GM18870 (cell line): ENCODE measurements around the gene ERP29.
A peak's percentile ranks its signal among the peaks of the same experiment; 100 is the strongest.
"Not testable (repeated sequence)": the region's sequence is repeated elsewhere in the genome, so short reads cannot be mapped to it uniquely, and the experiment has no call there.

Experiments
- ATAC-seq: cut with Tn5 transposase; IDR thresholded peaks from one replicate; pipeline ENCODE4 v1.9.1; 2021; ENCODE audit warnings: moderate library complexity; ENCODE audit not compliant: unreplicated experiment

Gene ERP29

GRCh38 chr12:112000820-112001219 is 12.4 kb upstream of the ERP29 start:
- no peak for ATAC-seq

DNA sequence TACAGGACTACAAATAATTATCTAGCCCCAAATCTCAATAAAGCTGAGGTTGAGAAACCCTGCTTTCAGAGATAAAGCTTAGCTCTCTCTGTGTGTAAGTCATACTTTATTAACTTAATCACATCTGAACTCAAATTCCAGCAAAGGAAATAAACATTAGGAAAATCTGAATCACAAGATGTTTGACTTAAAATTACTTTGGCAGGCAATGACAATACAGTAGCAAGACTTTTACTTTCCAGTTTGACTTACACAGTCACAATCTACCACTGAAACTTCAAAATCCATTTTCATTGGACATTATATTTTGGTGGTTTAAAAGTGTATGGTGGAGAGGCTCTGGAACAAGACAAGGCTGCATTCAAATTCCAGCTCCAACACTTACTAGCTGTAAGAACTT is 11.7 kb upstream of the ERP29 start:
- no peak for ATAC-seq

DNA sequence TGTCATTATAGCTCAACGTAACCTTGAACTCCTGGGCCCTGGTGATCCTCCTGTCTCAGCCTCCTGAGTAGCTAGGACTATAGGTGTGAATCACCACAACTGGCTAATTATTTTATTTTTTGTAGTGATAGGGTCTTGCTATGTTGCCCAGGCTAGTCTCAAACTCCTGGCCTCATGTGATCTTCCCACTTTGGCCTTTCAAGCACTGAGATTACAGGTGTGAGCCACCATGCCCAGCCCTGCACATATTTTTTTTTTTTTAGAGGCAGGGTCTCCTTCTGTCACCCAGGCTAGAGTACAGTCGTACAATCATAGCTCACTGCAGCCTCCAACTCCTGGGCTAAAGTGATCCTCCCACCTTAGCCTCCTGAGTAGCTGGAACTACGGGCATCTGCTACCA is 9.2 kb upstream of the ERP29 start:
- ATAC-seq, result no peak

- no peak for ATAC-seq
These were observed 7.5 kb upstream of the ERP29 start for GRCh38 chr12:112005419-112006395.

GRCh38 chr12:112007945-112008344 is 5.3 kb upstream of the ERP29 start:
- ATAC-seq, result no peak

DNA sequence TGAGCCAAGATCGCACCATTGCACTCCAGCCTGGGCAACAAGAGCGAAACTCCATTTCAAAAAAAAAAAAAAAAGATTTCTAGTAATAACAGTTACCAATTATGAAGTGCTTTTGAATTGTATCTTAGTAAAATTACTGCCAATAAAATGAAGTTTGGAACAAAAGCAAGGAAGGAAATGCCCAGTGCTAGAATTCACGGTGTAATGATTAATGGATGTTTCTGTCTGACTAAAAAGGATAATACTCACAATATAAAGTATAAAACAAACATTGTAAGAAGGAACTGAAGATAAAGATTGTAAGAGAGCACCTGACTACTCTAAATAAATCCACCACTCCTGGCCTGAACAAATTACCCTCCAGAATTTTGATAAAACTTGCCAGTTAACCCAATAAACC is 4.3 kb upstream of the ERP29 start:
- ATAC-seq, result no peak

GRCh38 chr12:112009596-112009995 is 3.6 kb upstream of the ERP29 start:
- ATAC-seq, result not testable (repeated sequence)

DNA sequence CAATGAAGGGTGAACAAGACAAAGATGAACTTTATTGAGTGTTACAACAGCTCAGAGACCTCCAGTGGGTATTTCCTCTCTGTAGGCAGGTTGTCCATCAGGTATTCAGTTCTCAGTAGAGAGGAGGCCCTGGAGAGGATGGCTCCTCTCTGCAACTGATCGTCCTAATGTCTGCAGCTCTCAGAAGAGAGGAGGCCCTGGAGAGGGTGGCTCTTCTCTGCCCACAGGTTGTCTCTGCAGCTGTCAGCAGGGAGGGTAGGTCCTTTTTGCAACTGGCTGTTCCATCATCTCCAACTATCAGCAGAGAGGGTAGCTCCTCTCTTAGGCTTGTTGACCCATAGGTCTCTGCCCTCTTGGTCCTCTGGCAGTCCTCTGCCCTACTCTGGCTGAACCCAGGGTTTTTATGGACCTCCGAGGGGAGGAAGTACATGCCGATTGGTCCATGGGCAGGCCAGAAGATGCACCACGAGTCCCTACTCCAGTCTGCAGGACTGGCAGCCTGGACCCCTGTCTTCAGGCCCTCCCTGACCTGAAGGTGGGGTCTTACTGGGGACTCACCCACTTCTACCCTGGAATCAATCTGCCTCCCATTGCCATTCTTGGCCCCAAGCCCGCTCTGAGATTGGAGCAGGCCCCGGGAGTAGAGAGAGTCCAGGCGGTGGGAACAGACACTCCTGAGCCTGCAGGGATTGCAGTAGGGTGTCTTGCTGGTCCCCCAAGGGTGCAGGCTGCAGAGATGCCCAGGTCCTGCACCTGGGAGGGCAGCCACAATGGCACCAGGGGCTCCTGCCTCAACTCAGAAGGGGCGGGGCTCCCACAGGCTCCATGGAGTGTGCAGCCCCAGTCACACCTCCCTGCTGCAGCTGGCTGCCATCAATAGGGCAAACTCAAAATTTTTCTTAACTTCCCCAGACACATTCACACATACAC is 2.5 kb upstream of the ERP29 start:
- ATAC-seq, result no peak

GRCh38 chr12:112011685-112012084 is 1.5 kb upstream of the ERP29 start:
- no peak for ATAC-seq

DNA sequence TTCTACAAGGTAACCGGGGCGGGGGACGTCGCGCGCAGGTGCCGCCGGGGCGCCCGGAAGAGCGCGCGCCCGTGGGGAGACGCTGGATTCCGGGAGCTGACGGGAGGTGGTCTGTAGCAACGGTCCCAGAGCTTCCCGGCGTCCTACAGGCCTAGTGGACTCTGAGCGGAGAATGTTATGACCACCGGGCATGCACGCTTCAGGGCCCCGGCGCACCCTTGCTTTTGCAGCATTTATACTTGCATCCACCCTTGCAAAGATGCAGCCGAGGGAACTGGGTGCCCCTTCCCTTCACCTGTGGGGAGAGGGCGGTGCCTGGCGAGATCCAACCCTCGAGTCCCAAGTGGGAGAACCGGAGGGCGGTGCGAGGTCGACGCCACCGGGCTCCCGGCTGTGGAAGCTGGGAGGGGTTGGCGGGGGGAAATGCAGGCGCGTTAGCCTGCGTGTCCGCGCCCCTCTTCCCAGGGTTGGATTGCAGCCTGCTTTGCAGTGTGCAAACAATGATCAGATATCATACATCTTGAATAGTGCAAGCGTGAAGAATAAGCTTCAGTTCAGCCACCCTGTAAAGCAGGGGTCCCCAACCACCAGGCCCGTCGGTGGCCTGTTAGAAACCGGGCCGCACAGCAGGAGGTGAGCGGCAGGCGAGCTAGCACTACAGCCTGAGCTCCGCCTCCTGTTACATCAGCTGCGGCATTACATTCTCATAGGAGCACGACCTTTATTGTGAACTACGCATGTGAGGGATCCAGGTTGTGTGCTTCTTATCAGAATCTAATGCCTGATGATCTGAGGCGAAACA is 576 bp downstream of the ERP29 start:
- ATAC-seq, result peak; percentile 12

- no peak for ATAC-seq
These were observed 2.7 kb downstream of the ERP29 start for GRCh38 chr12:112015938-112016337.

- ATAC-seq, result no peak
These were observed 3.8 kb downstream of the ERP29 start for GRCh38 chr12:112017041-112017440.

- no peak for ATAC-seq
These were observed 5.5 kb downstream of the ERP29 start for GRCh38 chr12:112018571-112019237.

DNA sequence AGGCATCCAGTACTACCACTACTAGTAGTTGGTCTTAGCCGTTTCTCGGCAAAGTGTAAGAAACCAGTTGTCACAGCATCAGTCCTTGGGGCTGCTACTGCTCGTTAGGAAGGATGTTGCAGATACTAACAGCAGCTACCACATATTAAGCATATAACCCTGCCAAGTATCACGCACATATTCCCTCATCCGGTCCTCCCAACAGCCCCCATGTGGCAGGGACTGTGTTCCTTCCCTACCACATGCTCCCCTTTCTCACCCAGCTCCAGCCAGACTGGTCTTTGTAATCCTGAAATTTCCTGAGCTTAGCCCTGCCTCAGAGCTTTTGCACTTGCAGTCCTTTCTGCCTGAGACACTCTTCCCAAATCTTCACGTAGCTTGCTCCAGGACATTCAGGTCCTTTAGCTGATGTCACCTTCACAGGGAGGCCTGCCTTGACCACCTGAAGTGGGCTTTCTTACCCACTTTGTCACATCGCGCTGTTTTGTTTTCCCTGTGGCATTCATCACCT is 7.8 kb downstream of the ERP29 start:
- ATAC-seq, result no peak

DNA sequence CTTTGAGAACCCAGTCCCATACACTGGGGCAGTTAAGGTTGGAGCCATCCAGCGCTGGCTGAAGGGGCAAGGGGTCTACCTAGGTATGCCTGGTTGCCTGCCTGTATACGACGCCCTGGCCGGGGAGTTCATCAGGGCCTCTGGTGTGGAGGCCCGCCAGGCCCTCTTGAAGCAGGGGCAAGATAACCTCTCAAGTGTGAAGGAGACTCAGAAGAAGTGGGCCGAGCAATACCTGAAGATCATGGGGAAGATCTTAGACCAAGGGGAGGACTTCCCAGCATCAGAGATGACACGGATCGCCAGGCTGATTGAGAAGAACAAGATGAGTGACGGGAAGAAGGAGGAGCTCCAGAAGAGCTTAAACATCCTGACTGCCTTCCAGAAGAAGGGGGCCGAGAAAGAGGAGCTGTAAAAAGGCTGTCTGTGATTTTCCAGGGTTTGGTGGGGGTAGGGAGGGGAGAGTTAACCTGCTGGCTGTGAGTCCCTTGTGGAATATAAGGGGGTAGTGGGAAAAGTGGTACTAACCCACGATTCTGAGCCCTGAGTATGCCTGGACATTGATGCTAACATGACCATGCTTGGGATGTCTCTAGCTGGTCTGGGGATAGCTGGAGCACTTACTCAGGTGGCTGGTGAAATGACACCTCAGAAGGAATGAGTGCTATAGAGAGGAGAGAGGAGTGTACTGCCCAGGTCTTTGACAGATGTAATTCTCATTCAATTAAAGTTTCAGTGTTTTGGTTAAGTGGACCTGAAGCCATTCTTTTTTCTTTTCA is 9.2 kb downstream of the ERP29 start:
- ATAC-seq, result no peak

DNA sequence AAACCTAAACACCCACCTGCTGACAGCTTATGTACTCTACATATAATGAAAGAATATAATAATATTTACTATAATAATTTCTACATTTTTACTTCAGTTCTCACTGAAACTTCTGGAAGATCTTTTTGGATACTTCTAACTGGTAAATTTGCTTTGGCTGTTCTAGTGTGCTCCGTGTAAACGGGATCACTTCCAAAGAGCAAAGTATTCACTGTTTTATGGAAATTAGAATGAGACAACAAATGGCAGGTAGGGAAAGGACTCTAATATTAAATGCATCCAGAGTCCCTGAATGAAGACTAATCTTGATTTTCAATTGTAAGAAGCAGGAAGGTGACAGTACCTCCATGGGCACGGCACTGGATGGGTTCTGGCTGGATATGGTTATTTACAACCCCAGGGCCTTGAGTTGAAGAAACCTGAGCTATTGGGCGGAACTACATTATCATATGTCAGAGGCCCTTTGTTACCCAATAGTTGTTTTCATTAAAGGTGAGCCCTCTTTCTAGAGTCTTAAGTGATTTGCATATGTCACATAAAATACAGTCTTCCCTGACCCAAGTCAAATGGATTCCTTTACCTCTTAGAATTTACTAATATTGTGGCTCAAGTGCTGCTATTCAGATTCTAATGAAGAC is 10.7 kb downstream of the ERP29 start:
- no peak for ATAC-seq

- ATAC-seq, result no peak
These were observed 12.7 kb downstream of the ERP29 start for GRCh38 chr12:112025808-112026375.

DNA sequence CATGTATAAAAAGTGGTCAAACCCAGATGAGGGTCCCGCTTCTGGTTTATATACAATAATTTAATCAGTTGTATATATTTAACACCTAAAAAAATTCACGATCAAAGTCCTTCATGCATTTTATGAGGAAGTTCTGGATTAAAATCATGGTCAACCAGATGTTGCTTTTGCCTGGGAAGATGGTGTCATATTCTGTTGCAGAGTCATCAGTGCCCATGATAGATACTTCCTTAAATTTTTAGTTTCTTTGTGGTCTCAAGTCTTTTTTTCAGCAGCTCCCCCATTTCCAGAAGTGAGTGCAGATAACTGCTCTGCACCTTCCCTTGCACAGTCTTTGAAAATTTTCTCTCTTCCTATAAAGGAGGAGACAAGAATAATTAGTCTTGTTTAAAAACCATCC is 16.1 kb downstream of the ERP29 start:
- ATAC-seq, result no peak

DNA sequence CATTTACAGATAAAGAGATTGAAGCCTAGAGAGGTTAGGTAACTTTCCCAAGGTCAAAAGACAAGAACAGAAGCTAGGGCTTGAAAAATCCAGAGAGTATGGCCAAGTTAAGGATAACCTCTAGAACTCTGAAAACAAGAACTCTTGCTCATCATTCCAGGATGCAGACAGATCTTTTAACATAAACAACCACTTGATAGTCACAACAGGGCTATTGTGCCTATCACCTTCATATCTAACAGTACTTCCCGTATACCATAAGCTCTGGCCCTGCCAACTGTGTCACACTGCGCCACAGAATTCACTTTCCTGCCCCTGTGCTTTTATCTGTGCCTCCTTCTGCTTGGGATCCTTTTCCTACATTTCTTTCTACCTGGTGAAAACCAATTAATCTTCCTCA is 18.2 kb downstream of the ERP29 start:
- ATAC-seq, result no peak
